K562 (cell line): ENCODE data around the gene TSSK2. TPM values are rescaled to one million over a fixed set of nuclear protein-coding genes. Genes with fewer than 3 reads are reported as not detected.

Source experiments
- ATAC-seq: fragments of 200-7000 bp; cut with Tn5 transposase; 3 replicates; pipeline ENCODE4 v1.9.1; 2020; ENCODE audit warnings: moderate library complexity
- Bru-seq: library from RNA; stranded (reverse); fragments of 400-500 nt; gene quantifications from one replicate; lab custom pipeline; 2021; lab: Mats Ljungman, UMichigan
- BruChase-seq, 2 experiments: library from RNA; stranded (reverse); fragments of 400-500 nt; gene quantifications; one replicate each; lab custom pipeline; 2021; lab: Mats Ljungman, UMichigan
- BruUV-seq: library from RNA; stranded (reverse); fragments of 400-500 nt; replicated peaks from 2 replicates; lab custom pipeline; 2021; lab: Mats Ljungman, UMichigan
- CTCF ChIA-PET: fragments of 300-600 bp; formaldehyde crosslinking; extraction: SDS; loops from one replicate; lab custom pipeline; 2021; ENCODE audit warnings: low intra/inter-chr PET ratio; lab: Yijun Ruan, JAX
- POLR2A ChIA-PET: fragments of 300-600, 350-650 bp; sonication (Branson Sonifier 250); formaldehyde crosslinking; extraction: SDS; loops from one replicate; lab custom pipeline; 2021; ENCODE audit warnings: antibody characterized with exemption, inconsistent platforms; lab: Yijun Ruan, JAX
- DNase-seq, 4 experiments: peaks; one replicate each; pipeline versions ENCODE4 v3.0.0 to v3.0.0-alpha.2; 2011 to 2018; ENCODE audit warnings: low spot score in 3 of 4, mixed read lengths in 3 of 4; ENCODE audit errors: extremely low read depth in 1 of 4
- FAIRE-seq: peaks from 2 replicates; lab custom pipeline; 2011; peaks lifted over from hg19 to GRCh38; lab: Jason Lieb, UNC
- H2AFZ ChIP-seq: 2 replicates; pipeline ENCODE4 v1.6.0; 2011; ENCODE audit warnings: low read depth, low read length, control low read depth, inconsistent platforms
- H3K27ac ChIP-seq: fragments of 200-600 bp; 3 replicates; pipeline ENCODE4 v1.8.0; 2011; ENCODE audit warnings: low read depth, mild to moderate bottlenecking, control low read depth, inconsistent platforms, low read length, moderate library complexity, mixed read lengths; ENCODE audit errors: extremely low read depth
- H3K27me3 ChIP-seq, 2 experiments: fragments of 300-600 bp in 1 of 2; 2 replicates in 1 of 2; 3 replicates in 1 of 2; pipeline versions ENCODE4 v1.6.0 to v1.8.0; 2011; ENCODE audit warnings: inconsistent platforms in 2 of 2, low read length in 2 of 2, mild to moderate bottlenecking in 1 of 2, mixed read lengths in 1 of 2, moderate library complexity in 1 of 2; ENCODE audit not compliant: control insufficient read depth in 2 of 2, insufficient read depth in 2 of 2
- H3K36me3 ChIP-seq: fragments of 300-600 bp; 3 replicates; pipeline ENCODE4 v1.8.0; 2011; ENCODE audit warnings: mild to moderate bottlenecking, low read length, inconsistent platforms; ENCODE audit not compliant: control insufficient read depth, insufficient read depth
- H3K4me1 ChIP-seq, 2 experiments: fragments of 200-600 bp in 1 of 2; replicated peaks in 1 of 2; 2 replicates in 1 of 2; 3 replicates in 1 of 2; pipeline versions ENCODE4 v1.5.1 to v1.8.0; 2011; ENCODE audit warnings: inconsistent platforms in 2 of 2, low read length in 2 of 2, mild to moderate bottlenecking in 1 of 2, mixed read lengths in 1 of 2, moderate library complexity in 1 of 2; ENCODE audit not compliant: control insufficient read depth in 2 of 2, insufficient read depth in 2 of 2
- H3K4me2 ChIP-seq: 2 replicates; pipeline ENCODE4 v1.6.1; 2011; ENCODE audit warnings: low read length, control low read depth, inconsistent platforms, mixed read lengths; ENCODE audit not compliant: insufficient read depth
- H3K4me3 ChIP-seq: fragments of 200-600 bp; sonication (generic), shearing (Covaris generic); 2 replicates; pipeline ENCODE4 v1.5.1; 2016; ENCODE audit warnings: control low read depth, inconsistent platforms
- H3K79me2 ChIP-seq: fragments of 200-600 bp; 3 replicates; pipeline ENCODE4 v1.8.0; 2011; ENCODE audit warnings: low read length, inconsistent platforms; ENCODE audit not compliant: control insufficient read depth, insufficient read depth
- H3K9ac ChIP-seq, 2 experiments: 2 replicates each; pipeline versions ENCODE4 v1.6.0 to v1.6.1; 2011; ENCODE audit warnings: low read depth in 2 of 2, low read length in 2 of 2, control low read depth in 1 of 2, inconsistent platforms in 1 of 2, mild to moderate bottlenecking in 1 of 2, mixed read lengths in 1 of 2; ENCODE audit not compliant: insufficient read depth in 1 of 2
- H3K9me1 ChIP-seq: one replicate; pipeline ENCODE4 v1.6.0; 2011; ENCODE audit warnings: inconsistent platforms, mild to moderate bottlenecking, low read length, moderate library complexity; ENCODE audit not compliant: control insufficient read depth, insufficient read depth
- H3K9me3 ChIP-seq: replicated peaks from 2 replicates; pipeline ENCODE4 v1.5.1; 2011; ENCODE audit warnings: low read depth, low read length, inconsistent platforms; ENCODE audit not compliant: control insufficient read depth, insufficient read depth
- H4K20me1 ChIP-seq: replicated peaks from 2 replicates; pipeline ENCODE4 v1.6.1; 2011; ENCODE audit warnings: low read length, inconsistent platforms, mixed read lengths; ENCODE audit not compliant: control insufficient read depth, insufficient read depth
- CTCF ChIP-seq, 3 experiments: IDR thresholded peaks in 2 of 3; conservative IDR thresholded peaks in 1 of 3; 2 replicates each; pipeline ENCODE4 v1.5.1; 2011 to 2012; ENCODE audit warnings: low read length in 3 of 3, mild to moderate bottlenecking in 3 of 3, control low read depth in 2 of 3, improper control_type of control experiment in 1 of 3, inconsistent platforms in 1 of 3, low read depth in 1 of 3, mixed read lengths in 1 of 3, moderate library complexity in 1 of 3; ENCODE audit not compliant: insufficient read depth in 2 of 3
- FOXM1 ChIP-seq, 2 experiments: fragments of 450-650 bp in 1 of 2; sonication (generic) in 1 of 2; formaldehyde crosslinking in 1 of 2; IDR thresholded peaks; 2 replicates each; pipeline versions ENCODE4 v1.6.1 to v1.9.0; 2017 to 2022; ENCODE audit warnings: low read depth in 2 of 2, mild to moderate bottlenecking in 2 of 2, missing genetic modification reagents in 1 of 2, moderate library complexity in 1 of 2
- NR4A1 ChIP-seq, 2 experiments: fragments of 250-450 bp in 1 of 2; fragments of 450-650 bp in 1 of 2; sonication (Bioruptor Pico) in 1 of 2; IDR thresholded peaks; 2 replicates each; pipeline versions ENCODE4 v1.4.0 to v1.6.1; 2016 to 2020; ENCODE audit warnings: mild to moderate bottlenecking in 2 of 2, missing compliant biosample characterization in 1 of 2, missing genetic modification characterization in 1 of 2, moderate library complexity in 1 of 2
- SIX5 ChIP-seq, 2 experiments: IDR thresholded peaks; 2 replicates each; pipeline ENCODE4 v1.6.1; 2011; ENCODE audit warnings: low read length in 2 of 2, borderline replicate concordance in 1 of 2, low read depth in 1 of 2, mild to moderate bottlenecking in 1 of 2, moderate library complexity in 1 of 2; ENCODE audit not compliant: insufficient read depth in 1 of 2
- TBP ChIP-seq: optimal IDR thresholded peaks from 2 replicates; pipeline ENCODE3; 2011; ENCODE audit warnings: low read depth, low read length, improper control_type of control experiment
- ZNF165 ChIP-seq: fragments of 250-450 bp; sonication (Bioruptor Pico); IDR thresholded peaks from 2 replicates; pipeline ENCODE4 v1.4.0; 2020; ENCODE audit warnings: borderline replicate concordance
- WGBS: fragments of 100-300 bp; shearing (Covaris generic); methylation state at CpG from one replicate; pipeline ENCODE4 v1.1.6; 2016; ENCODE audit warnings: low coverage, mixed read lengths; ENCODE audit not compliant: insufficient coverage; ENCODE audit errors: missing lambda C conversion rate; 5-methylcytosine and 5-hydroxymethylcytosine counted together
- in situ Hi-C: fragments of 300-500 bp; cut with MboI; formaldehyde crosslinking; loops from 4 replicates; pipeline ENCODE4 v1.15.0; 2018; ENCODE audit warnings: inconsistent platforms, mixed read lengths
- intact Hi-C: fragments of 100-400 bp; cut with micrococcal nuclease; formaldehyde crosslinking; loops from 2 replicates; pipeline ENCODE4 v1.14.2; 2022
- long read RNA-seq, 3 experiments: library from polyadenylated mRNA in 2 of 3; library from RNA in 1 of 3; unstranded in 2 of 3; stranded (forward) in 1 of 3; transcript quantifications; one replicate each; pipeline ENCODE4 v2.0.0, GENCODE V29; 2019 to 2022
- polyA minus RNA-seq, 3 experiments: library from RNA; depleted of rRNA, polyadenylated mRNA; stranded (reverse); fragments of >200 nt; gene quantifications; 2 replicates each; pipeline ENCODE4 v1.2.3, GENCODE V29; 2011
- polyA plus RNA-seq, 8 experiments: library from polyadenylated mRNA; depleted of rRNA in 4 of 8; stranded (reverse) in 5 of 8; unstranded in 3 of 8; fragments of >200 nt; fragmentation: Nextera tagmentation in 2 of 8; fragmentation: Illumina TruSeq in 1 of 8; extraction: Ambion mirVana in 2 of 8; extraction: Trizol in 1 of 8; gene quantifications; 2 replicates each; pipeline versions ENCODE4 v1.2.1 to v1.2.3, GENCODE V29; 2011 to 2014; ENCODE audit warnings: inconsistent platforms in 1 of 8, missing spikeins in 1 of 8
- total RNA-seq, 7 experiments: library from RNA; depleted of rRNA in 6 of 7; stranded (reverse); fragments of >200 nt in 6 of 7; fragmentation: Illumina TruSeq in 2 of 7; extraction: Trizol in 2 of 7; gene quantifications; 2 replicates each; pipeline versions ENCODE4 v1.2.1 to v1.2.3, GENCODE V29; 2011 to 2021; ENCODE audit warnings: low replicate concordance in 1 of 7
- TF ChIP-seq, protein P1 (sequence below): fragments of 250-450 bp; sonication (Bioruptor Pico); IDR thresholded peaks from 2 replicates; pipeline ENCODE4 v1.8.0; 2022; ENCODE audit warnings: inconsistent platforms, mild to moderate bottlenecking, moderate library complexity, borderline replicate concordance
- TF ChIP-seq, protein P2 (sequence below): fragments of 250-450 bp; sonication (Bioruptor Pico); IDR thresholded peaks from 2 replicates; pipeline ENCODE4 v1.4.0; 2020; ENCODE audit warnings: borderline replicate concordance

Gene TSSK2
- 0.21 TPM in 1 of 2 replicates, not detected in the other for total RNA-seq (2011; cell fraction: chromatin; rRNA removed; ENCODE audit: low replicate concordance)
- not detected in 2 replicates for total RNA-seq (2011; cell fraction: nucleolus; rRNA removed)
- total RNA-seq (2011; cell fraction: nucleoplasm; rRNA removed) = 0.22 TPM in 1 of 2 replicates, not detected in the other
- not detected in 2 replicates for total RNA-seq (2014; rRNA removed)
- not detected in 2 replicates for total RNA-seq (2014; rRNA removed; fragmentation: Illumina TruSeq; extraction: Trizol)
- total RNA-seq (2015; rRNA removed; fragmentation: Illumina TruSeq; extraction: Trizol) = not detected in 2 replicates
- not detected in 2 replicates for total RNA-seq (2021)
- polyA plus RNA-seq (2011; rRNA removed) = not detected in 2 replicates
- polyA plus RNA-seq (2011; cell fraction: cytosol; rRNA removed) = 0.04 TPM in 1 of 2 replicates, not detected in the other
- polyA plus RNA-seq (2011; cell fraction: nucleus; rRNA removed) = 0.10 TPM in 1 of 2 replicates, not detected in the other
- not detected in 2 replicates for polyA plus RNA-seq (2012)
- not detected in 2 replicates for polyA plus RNA-seq (2014; fragmentation: Illumina TruSeq; extraction: Trizol)
- not detected for polyA plus RNA-seq (2014; fragmentation: Nextera tagmentation; extraction: Ambion mirVana)
- polyA plus RNA-seq (2014; rRNA removed) = 0.04 TPM in 1 of 2 replicates, not detected in the other
- polyA minus RNA-seq (2011; rRNA and poly(A)+ RNA removed) = not detected in 2 replicates
- polyA minus RNA-seq (2011; cell fraction: cytosol; rRNA and poly(A)+ RNA removed) = not detected in 2 replicates
- polyA minus RNA-seq (2011; cell fraction: nucleus; rRNA and poly(A)+ RNA removed) = not detected in 2 replicates
- Bru-seq, nascent RNA = percentile 15 among the genes with signal in this experiment
- BruChase-seq, experiment 1, labeled RNA remaining after a 2-hour chase = percentile 9 among the genes with signal in this experiment
- BruChase-seq, experiment 2, labeled RNA remaining after a 6-hour chase = not detected
- long read RNA-seq, experiment 1 = 0 reads
- long read RNA-seq, experiment 2 = 0 reads
- long read RNA-seq, experiment 3 = 0 reads

DNA sequence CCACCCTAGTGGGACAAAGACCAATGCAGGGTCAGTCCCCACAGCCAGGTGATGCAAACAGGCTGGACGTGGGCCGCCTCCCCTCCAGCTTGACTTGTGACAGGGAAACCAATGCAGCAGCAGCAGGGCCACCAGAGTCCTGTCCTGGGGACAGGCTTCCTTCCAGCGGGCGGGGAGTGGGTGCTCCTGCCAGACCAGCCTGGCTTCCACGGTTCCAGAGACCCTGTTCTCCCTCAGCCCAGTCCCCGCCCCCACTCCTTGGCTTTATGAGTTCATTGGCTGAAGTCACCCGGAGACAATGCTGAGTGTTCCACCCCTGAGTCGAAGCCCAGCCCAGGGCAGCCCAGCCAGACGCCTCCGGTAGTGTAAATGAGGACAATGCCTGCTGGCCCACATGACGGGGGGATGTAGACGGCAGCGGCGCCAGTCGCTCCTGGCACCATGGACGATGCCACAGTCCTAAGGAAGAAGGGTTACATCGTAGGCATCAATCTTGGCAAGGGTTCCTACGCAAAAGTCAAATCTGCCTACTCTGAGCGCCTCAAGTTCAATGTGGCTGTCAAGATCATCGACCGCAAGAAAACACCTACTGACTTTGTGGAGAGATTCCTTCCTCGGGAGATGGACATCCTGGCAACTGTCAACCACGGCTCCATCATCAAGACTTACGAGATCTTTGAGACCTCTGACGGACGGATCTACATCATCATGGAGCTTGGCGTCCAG is at the start of gene TSSK2:
TSSK2 (plus strand) TSS at position 350 of the 726 bp plus-strand sequence; CDS start at position 442, 92 bp downstream.
- ATAC-seq = no peak
- 80% methylated on average over 27 of the region's 27 CpGs for WGBS
- TF ChIP-seq, protein P1, sequence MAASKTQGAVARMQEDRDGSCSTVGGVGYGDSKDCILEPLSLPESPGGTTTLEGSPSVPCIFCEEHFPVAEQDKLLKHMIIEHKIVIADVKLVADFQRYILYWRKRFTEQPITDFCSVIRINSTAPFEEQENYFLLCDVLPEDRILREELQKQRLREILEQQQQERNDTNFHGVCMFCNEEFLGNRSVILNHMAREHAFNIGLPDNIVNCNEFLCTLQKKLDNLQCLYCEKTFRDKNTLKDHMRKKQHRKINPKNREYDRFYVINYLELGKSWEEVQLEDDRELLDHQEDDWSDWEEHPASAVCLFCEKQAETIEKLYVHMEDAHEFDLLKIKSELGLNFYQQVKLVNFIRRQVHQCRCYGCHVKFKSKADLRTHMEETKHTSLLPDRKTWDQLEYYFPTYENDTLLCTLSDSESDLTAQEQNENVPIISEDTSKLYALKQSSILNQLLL (CRISPR knock-in tag) = peak; percentile 66
- 0 out of 2 replicates have a peak, but pooled peaks have one; percentile 67 for TF ChIP-seq ZNF165 (CRISPR knock-in tag)
- TF ChIP-seq, protein P2, sequence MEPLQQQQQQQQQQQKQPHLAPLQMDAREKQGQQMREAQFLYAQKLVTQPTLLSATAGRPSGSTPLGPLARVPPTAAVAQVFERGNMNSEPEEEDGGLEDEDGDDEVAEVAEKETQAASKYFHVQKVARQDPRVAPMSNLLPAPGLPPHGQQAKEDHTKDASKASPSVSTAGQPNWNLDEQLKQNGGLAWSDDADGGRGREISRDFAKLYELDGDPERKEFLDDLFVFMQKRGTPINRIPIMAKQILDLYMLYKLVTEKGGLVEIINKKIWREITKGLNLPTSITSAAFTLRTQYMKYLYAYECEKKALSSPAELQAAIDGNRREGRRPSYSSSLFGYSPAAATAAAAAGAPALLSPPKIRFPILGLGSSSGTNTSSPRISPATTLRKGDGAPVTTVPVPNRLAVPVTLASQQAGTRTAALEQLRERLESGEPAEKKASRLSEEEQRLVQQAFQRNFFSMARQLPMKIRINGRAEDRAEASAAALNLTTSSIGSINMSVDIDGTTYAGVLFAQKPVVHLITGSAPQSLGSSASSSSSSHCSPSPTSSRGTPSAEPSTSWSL (CRISPR knock-in tag) = 0 out of 2 replicates have a peak, but pooled peaks have one; percentile 44
- no peak for TF ChIP-seq FOXM1 (IDR thresholded peaks at IDR 0.05; ENCODE audit: low read depth)
- no peak for TF ChIP-seq FOXM1 (CRISPR knock-in tag; IDR thresholded peaks at IDR 0.05; ENCODE audit: low read depth)
- TF ChIP-seq SIX5 (IDR thresholded peaks at IDR 0.05; ENCODE audit: borderline replicate concordance in 1 of 2, insufficient read depth in 1 of 2, low read depth in 1 of 2, low read length in 2 of 2) = no peak
- peak; percentile 27; the same call in 1 of the 2 replicates for TF ChIP-seq NR4A1 (CRISPR knock-in tag; IDR thresholded peaks at IDR 0.05)
- TF ChIP-seq NR4A1 (tag; IDR thresholded peaks at IDR 0.05) = no peak
- TF ChIP-seq TBP = no peak
- 0 out of 6 replicates have a peak, but pooled peaks of 1 of the 3 experiments have one; percentile 2 for TF ChIP-seq CTCF (IDR thresholded peaks at IDR 0.05 in 2 of 3, conservative IDR thresholded peaks at IDR 0.05 in 1 of 3; ENCODE audit: insufficient read depth in 2 of 3, low read depth in 1 of 3, low read length in 3 of 3)

More for the DNA sequence above, at the start of gene TSSK2:
- Histone ChIP-seq H3K27ac (no peak within 1 kb of the TSS), H3K79me2 (no peaks in the 10 kb centered on the region), H3K9me1 (peaks cover 11% of the 10 kb centered on the region), H4K20me1 (peaks cover 20% of the 10 kb centered on the region; the same call in 1 of the 2 replicates), H3K4me3 (no peak within 1 kb of the TSS), H3K4me1 (peaks cover 0 to 45% of the 10 kb centered on the region in 2 experiments; a peak in 2 of 5 replicates), H3K4me2 (no peak within 1 kb of the TSS), H3K9ac (peak within 1 kb of the TSS in 1 of 2 experiments; percentile 10; a peak in 2 of 4 replicates), H3K36me3 (peaks cover 46% of the 10 kb centered on the region), H3K9me3 (no peaks in the 10 kb centered on the region), H3K27me3 (peaks cover 3 to 11% of the 10 kb centered on the region in 2 experiments; a peak in 4 of 5 replicates), H2AFZ (no peak within 1 kb of the TSS)
- FAIRE-seq (no peak), DNase-seq (no peak)
- ChIA-PET CTCF (no interaction called here), POLR2A (interaction anchor here (0.6 to 4.4 kb wide), 7 partner anchors 9 to 324 kb away, joined by 4 to 38 read pairs (median 5); partner anchors contain the start of gene ESS2)
- no TSS peak for BruUV-seq
- intact Hi-C loops (loop anchor here (10.0 kb wide), 1 partner anchor 56 kb away; no protein-coding TSS in a partner anchor), in situ Hi-C loops (no loop called here)
